Measurements from ENCODE around the gene KRTAP3-2. TPM values are rescaled to one million over a fixed set of nuclear protein-coding genes. Genes with fewer than 3 reads are reported as not detected.

Gene KRTAP3-2
- total RNA-seq, 8 experiments from 2014 or later, result 0.47 to 1.0 TPM; not detected in 6

DNA sequence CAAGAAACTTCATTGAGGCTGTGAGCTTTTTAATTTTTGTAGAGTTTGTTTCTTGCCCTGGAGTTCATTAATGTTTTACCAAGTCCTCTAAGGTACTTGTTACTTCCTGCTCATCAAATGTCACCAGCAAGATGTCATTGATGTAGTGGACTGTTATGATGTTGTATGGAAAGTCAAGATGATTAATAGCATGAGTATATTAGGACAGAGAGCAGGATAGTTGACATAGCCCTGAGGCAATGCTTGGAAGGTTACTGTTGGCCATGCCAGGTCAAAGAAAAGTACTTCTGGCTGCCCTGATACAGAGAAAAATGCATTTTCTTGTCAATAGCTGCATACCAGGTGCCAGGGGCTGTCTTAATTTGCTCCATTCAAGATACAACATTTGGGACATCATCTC is 20.6 kb upstream of the KRTAP3-2 start:
- no peak for ATAC-seq (replicated peaks in 6 of 8)
- H3K4me3 ChIP-seq, result no peak overlapping the region
- no peak overlapping the region for H3K27ac ChIP-seq
- no peaks in the 10 kb centered on the region for H3K4me1 ChIP-seq (replicated peaks in 1 of 2)
- in situ Hi-C loops (cut with MboI; ENCODE audit: low pct_unique_long_range_greater_than_20kb in 2 of 9, low sequenced_read_pairs in 9 of 9, unreplicated experiment in 9 of 9), result no loop called here

DNA sequence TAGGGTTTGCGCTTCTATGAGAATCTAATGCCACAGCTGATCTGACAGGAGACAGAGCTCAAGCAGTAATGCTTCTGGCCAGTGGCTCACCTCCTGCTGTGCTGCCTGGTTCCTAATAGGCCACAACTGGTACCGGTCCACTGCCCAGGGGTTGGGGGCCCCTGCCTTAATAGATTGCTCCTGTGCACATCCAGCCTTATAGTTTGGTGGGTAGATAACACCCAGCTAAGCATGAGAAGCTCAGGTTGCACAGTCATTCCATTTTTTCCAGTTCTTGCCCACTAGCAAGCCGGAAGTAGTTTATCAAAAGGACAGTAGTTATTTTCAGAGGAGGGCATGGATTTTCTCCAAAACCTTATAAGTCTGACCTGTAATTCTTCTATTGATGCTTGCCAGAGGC is 19.7 kb upstream of the KRTAP3-2 start:
- in situ Hi-C loops (cut with MboI; ENCODE audit: low pct_unique_long_range_greater_than_20kb in 2 of 9, low sequenced_read_pairs in 9 of 9, unreplicated experiment in 9 of 9), result no loop called here

DNA sequence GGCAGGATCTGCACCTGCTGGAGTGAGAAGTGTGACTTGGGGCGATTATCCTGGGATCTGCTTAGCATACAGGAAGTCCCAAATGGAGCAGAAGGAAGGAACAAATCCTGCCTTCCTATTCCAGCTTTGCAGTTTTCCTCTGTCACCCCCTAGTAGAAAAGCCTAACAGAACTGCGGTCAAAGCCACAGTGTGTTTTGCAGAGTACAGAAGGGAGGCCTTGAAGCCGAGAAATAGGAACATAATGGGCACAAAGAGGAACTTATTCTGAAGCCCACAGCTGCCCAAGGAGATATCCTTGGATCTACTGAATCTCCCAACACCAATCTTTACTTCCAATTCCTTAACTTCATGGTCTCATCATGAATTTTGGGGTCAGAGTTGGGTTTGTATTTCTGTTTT is 18.8 kb upstream of the KRTAP3-2 start:
- ATAC-seq (replicated peaks in 6 of 8), result no peak
- Histone ChIP-seq H3K27ac (no peak overlapping the region), H3K4me1 (replicated peaks in 1 of 2) (peaks cover 0 to 4% of the 10 kb centered on the region in 2 donors), H3K4me3 (no peak overlapping the region)
- in situ Hi-C loops (cut with MboI; ENCODE audit: low pct_unique_long_range_greater_than_20kb in 2 of 9, low sequenced_read_pairs in 9 of 9, unreplicated experiment in 9 of 9), result no loop called here
- 40 to 100% (median 81%) methylated on average over 1 to 3 of the region's 3 CpGs; no CpG with 5 or more reads in 3 of the 10 experiments for WGBS, 10 experiments

More for the DNA sequence above, 19.7 kb upstream of the KRTAP3-2 start:
- Histone ChIP-seq H3K4me1 (replicated peaks in 1 of 2) (no peaks in the 10 kb centered on the region), H3K4me3 (no peak overlapping the region), H3K27ac (no peak overlapping the region)
- 86 to 100% (median 100%) methylated on average over 1 to 3 of the region's 3 CpGs; no CpG with 5 or more reads in 3 of the 10 experiments for WGBS, 10 experiments
- ATAC-seq (replicated peaks in 6 of 8), result no peak

DNA sequence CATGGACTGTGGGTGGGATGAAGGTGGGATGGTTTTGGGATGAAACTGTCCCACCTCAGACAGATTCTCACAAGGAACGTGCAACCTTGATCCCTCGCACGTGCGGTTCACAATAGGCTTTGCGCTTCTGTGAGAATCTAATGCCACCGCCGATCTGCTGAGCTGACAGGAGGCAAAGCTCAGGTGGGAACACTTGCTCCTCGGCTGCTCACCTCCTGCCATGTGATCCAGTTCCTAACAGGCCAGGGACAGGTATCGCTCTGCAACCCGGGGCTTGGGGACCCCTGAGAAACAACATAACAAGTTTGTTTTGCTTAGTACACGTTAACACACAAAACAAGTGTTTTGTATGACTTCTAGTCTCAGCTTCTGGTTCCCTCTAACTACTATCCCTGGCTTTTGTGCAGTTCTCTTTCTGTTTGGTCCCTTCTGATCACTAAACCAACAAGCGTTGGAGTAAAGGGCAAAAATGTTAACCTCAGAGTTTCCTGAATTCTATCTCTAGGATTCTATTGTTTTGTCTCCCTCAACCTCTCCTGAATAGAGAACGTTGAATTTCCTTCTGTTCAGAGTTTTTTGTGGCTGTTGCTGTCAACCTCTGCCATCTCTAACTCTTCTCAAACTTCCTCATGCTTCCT is 17.0 kb upstream of the KRTAP3-2 start:
- H3K4me1 ChIP-seq (replicated peaks in 1 of 2), result peaks cover 0 to 4% of the 10 kb centered on the region in 2 donors
- no peak overlapping the region for H3K27ac ChIP-seq
- 29 to 88% (median 71%) methylated on average over 1 to 13 of the region's 13 CpGs; no CpG with 5 or more reads in 1 of the 10 experiments for WGBS, 10 experiments
- ATAC-seq (replicated peaks in 6 of 8), result no peak
- in situ Hi-C loops (cut with MboI; ENCODE audit: low pct_unique_long_range_greater_than_20kb in 2 of 9, low sequenced_read_pairs in 9 of 9, unreplicated experiment in 9 of 9), result no loop called here
- H3K4me3 ChIP-seq, result no peak overlapping the region

DNA sequence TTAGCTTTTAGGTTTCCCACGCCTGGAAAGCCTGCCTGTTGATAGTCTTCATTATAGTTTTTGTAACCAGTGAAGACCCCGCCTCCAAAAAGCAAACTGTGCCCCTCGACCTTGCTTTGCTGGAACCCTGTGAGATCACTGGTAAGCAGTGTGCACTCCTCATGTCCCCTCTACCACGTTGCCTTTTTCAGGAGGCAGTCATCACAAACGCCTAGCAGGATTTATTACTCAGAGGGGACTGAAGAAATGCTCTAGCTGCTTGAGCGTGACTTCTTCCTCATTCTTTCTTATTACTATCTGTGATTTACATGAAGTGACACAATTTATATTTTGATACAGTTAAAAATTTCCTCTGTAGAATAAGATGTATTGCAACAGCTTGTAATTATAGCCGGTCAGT is 15.7 kb upstream of the KRTAP3-2 start:
- peaks cover 0 to 4% of the 10 kb centered on the region in 2 donors for H3K4me1 ChIP-seq (replicated peaks in 1 of 2)
- no peak overlapping the region for H3K4me3 ChIP-seq
- H3K27ac ChIP-seq, result no peak overlapping the region
- peak in 4 of 8 experiments; percentile 42 to 67 (median 50) for ATAC-seq (replicated peaks in 6 of 8)
- WGBS, 10 experiments, result 52 to 86% (median 66%) methylated on average over 3 to 7 of the region's 7 CpGs; no CpG with 5 or more reads in 3 of the 10 experiments
- in situ Hi-C loops (cut with MboI; ENCODE audit: low pct_unique_long_range_greater_than_20kb in 2 of 9, low sequenced_read_pairs in 9 of 9, unreplicated experiment in 9 of 9), result no loop called here

DNA sequence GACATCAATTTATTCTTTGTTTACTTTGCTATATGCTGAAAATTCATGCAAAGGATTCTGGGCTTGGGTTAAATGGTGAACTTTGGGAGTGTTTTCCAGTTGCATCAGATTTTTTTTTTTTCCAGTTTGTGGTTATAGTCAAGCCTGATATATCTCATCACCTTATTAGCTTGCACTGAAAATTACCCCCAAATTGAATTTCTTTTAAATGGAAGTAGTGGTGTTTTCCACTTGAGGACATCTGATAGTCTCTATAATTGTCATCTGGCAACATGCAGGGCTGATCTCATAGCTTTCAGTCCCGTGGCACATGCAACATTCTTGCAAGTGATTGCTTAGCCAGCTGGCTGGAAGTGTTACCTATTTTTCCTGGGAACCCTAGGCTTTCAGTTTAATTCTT is 13.9 kb upstream of the KRTAP3-2 start:
- no peak overlapping the region for H3K4me3 ChIP-seq
- ATAC-seq (replicated peaks in 6 of 8), result peak in 6 of 8 experiments; percentile 32 to 91 (median 74)
- H3K27ac ChIP-seq, result no peak overlapping the region
- H3K4me1 ChIP-seq (replicated peaks in 1 of 2), result peaks cover 0 to 4% of the 10 kb centered on the region in 2 donors
- WGBS, 10 experiments, result 0 to 57% (median 29%) methylated on average over 1 of the region's 1 CpG; no CpG with 5 or more reads in 3 of the 10 experiments
- in situ Hi-C loops (cut with MboI; ENCODE audit: low pct_unique_long_range_greater_than_20kb in 2 of 9, low sequenced_read_pairs in 9 of 9, unreplicated experiment in 9 of 9), result no loop called here

DNA sequence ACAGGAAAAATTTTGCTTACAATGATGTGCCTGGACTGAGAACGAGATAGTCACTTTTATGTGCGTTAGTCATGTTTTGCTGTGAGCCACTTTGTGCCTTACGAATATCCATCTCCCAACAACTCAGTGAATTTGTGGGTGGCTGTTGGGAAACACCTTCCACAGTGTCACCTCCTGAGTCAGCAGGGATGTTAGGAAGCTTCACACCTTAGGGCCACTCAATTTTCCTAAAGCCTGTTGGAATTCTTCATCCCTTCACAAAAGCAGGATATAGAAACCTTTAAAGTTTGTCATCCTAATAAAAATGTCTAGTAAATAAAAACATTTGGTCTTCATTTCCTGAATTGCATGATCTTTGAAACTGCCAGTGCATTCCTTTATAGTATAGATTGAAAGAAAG is 13.5 kb upstream of the KRTAP3-2 start:
- no peak for ATAC-seq (replicated peaks in 6 of 8)
- in situ Hi-C loops (cut with MboI; ENCODE audit: low pct_unique_long_range_greater_than_20kb in 2 of 9, low sequenced_read_pairs in 9 of 9, unreplicated experiment in 9 of 9), result no loop called here
- H3K4me1 ChIP-seq (replicated peaks in 1 of 2), result peaks cover 0 to 4% of the 10 kb centered on the region in 2 donors
- 7 to 90% (median 30%) methylated on average over 3 of the region's 3 CpGs; no CpG with 5 or more reads in 3 of the 10 experiments for WGBS, 10 experiments
- H3K27ac ChIP-seq, result no peak overlapping the region
- no peak overlapping the region for H3K4me3 ChIP-seq

DNA sequence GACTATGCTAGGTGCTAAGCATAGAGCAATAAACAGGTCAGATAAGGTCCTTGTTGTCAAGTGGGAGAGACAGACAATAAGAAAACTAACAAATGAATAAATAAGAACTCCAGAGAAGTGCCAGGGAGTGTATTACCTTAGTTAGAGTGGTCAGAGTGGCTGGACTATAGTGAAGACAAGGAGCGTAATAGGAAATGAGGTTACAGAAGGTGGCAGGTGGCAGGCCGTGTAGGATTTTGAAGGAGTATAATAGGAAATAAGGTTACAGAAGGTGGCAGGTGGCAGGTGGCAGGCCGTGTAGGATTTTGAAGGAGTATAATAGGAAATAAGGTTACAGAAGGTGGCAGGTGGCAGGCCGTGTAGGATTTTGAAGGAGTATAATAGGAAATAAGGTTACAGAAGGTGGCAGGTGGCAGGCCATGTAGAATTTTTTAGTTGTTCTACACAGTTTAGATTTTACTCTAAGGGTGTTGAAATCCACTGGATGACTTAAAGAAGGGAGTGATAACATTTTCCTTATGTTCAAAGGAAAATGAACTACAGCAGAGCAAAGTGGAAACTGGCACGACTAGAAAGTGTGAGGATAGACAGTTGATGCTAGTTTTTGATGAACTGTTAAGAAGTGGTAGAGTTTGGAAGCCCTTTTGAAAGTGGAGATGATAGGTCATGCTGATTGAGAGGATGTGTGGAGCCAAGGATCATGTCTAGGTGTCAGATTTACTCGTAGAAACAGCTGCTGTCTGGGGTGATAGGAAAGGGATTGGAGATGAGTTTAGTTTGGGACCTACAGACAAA is 12.8 kb upstream of the KRTAP3-2 start:
- 8 to 88% (median 83%) methylated on average over 1 to 5 of the region's 6 CpGs; no CpG with 5 or more reads in 1 of the 10 experiments for WGBS, 10 experiments
- H3K27ac ChIP-seq, result no peak overlapping the region
- ATAC-seq (replicated peaks in 6 of 8), result no peak
- in situ Hi-C loops (cut with MboI; ENCODE audit: low pct_unique_long_range_greater_than_20kb in 2 of 9, low sequenced_read_pairs in 9 of 9, unreplicated experiment in 9 of 9), result no loop called here
- no peak overlapping the region for H3K4me3 ChIP-seq
- H3K4me1 ChIP-seq (replicated peaks in 1 of 2), result peaks cover 0 to 4% of the 10 kb centered on the region in 2 donors

DNA sequence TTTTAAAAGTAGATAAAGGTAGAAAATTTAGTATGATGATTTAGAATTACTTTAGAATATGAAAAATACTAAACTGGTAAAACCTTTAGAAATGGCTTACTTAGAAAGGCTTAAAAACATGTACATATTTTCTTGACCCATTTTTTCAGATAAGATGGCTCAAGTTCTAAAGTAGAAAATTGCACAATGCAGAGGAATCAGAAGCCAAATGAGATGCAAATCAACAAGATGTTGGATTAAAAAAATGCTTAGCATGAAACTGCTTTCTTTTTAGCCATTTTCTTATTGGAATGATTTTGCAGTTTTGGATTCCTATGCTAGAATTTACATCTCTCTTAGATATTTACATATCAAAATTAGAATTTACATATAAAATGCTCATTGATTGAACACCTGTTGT is 10.7 kb upstream of the KRTAP3-2 start:
- no peak overlapping the region for H3K27ac ChIP-seq

DNA sequence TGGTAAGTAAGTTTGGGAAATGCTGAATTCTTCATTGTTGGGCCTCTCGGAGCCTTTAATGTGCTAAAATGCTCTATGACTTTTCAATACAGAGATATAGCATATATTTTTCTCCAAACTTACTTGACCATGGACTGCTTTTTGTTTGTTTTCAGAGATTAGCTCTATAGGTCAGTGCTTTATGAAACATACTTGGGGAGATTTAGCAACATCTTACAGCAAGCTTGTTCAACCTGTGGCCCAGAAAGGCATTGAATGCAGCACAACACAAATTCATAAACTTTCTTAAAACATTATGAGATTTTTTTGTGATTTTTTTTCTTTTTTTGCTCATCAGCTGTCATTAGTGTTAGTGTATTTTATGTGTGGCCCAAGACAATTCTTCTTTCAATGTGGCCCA is 10.2 kb upstream of the KRTAP3-2 start:
- Histone ChIP-seq H3K4me3 (no peak overlapping the region), H3K4me1 (replicated peaks in 1 of 2) (peaks cover 0 to 6% of the 10 kb centered on the region in 2 donors), H3K27ac (no peak overlapping the region)
- in situ Hi-C loops (cut with MboI; ENCODE audit: low pct_unique_long_range_greater_than_20kb in 2 of 9, low sequenced_read_pairs in 9 of 9, unreplicated experiment in 9 of 9), result no loop called here
- WGBS, 10 experiments, result 22 to 100% (median 86%) methylated on average over 1 of the region's 1 CpG; no CpG with 5 or more reads in 2 of the 10 experiments
- no peak for ATAC-seq (replicated peaks in 6 of 8)

More for the DNA sequence above, 10.7 kb upstream of the KRTAP3-2 start:
- ATAC-seq (replicated peaks in 6 of 8), result no peak
- Histone ChIP-seq H3K4me3 (no peak overlapping the region), H3K4me1 (replicated peaks in 1 of 2) (peaks cover 0 to 6% of the 10 kb centered on the region in 2 donors)
- in situ Hi-C loops (cut with MboI; ENCODE audit: low pct_unique_long_range_greater_than_20kb in 2 of 9, low sequenced_read_pairs in 9 of 9, unreplicated experiment in 9 of 9), result no loop called here

DNA sequence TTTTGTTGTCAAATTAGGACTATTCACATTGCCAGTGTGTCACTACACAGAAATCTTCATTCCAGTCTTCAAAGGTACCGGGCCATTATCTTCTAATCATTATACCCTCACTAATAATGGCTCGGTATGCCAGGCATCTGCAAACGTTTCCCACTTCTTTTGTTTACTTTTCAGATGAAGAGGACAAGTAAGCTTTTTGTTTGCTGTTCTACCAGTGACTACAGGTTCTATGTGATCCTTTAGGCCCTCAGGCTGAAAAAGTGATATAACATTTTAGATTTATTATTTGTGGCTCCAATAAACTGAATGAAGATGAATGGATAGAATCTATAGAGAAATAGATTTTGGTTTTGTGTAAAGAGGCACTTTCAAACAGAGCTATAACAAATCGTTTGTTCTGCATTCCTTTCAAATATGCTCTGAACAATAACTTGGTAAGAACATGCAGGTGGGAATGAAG is 9.6 kb upstream of the KRTAP3-2 start:
- Histone ChIP-seq H3K4me1 (replicated peaks in 1 of 2) (peaks cover 0 to 6% of the 10 kb centered on the region in 2 donors), H3K27ac (no peak overlapping the region), H3K4me3 (no peak overlapping the region)
- WGBS, 10 experiments, result 13 to 80% (median 52%) methylated on average over 2 to 4 of the region's 4 CpGs; no CpG with 5 or more reads in 1 of the 10 experiments
- ATAC-seq (replicated peaks in 6 of 8), result peak in 1 of 8 experiments; percentile 18
- in situ Hi-C loops (cut with MboI; ENCODE audit: low pct_unique_long_range_greater_than_20kb in 2 of 9, low sequenced_read_pairs in 9 of 9, unreplicated experiment in 9 of 9), result no loop called here

DNA sequence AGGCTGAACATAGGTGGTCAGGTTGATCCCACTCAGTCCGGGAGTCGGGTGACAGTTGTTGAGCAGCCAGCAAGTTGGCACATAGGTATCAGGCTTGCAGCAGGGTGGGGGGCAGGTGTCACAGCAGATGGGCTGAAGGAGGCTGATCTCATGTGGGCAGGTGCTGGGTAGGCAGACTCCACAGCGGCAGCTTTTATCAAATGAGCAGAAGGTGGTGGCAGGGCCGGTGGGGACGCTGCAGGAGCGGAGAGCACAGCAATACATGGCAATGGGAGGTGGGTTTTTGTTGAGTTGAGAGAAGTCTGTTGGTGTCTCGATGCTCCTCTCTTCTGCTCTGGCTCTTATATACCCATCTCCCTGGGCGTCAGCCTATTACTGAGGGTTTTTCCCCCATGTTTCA is 9.1 kb upstream of the KRTAP3-2 start, which contains the start of gene KRTAP3-1:
KRTAP3-1 (minus strand) TSS at position 318 of the 400 bp plus-strand sequence; CDS start at position 264, 54 bp downstream.
- H3K4me1 ChIP-seq (replicated peaks in 1 of 2), result peaks cover 0 to 3% of the 10 kb centered on the region in 2 donors
- 40 to 100% (median 83%) methylated on average over 1 to 5 of the region's 8 CpGs; no CpG with 5 or more reads in 3 of the 10 experiments for WGBS, 10 experiments
- H3K4me3 ChIP-seq, result no peak within 1 kb of the TSS
- no peak within 1 kb of the TSS for H3K27ac ChIP-seq
- no peak for ATAC-seq (replicated peaks in 6 of 8)
- in situ Hi-C loops (cut with MboI; ENCODE audit: low pct_unique_long_range_greater_than_20kb in 2 of 9, low sequenced_read_pairs in 9 of 9, unreplicated experiment in 9 of 9), result no loop called here

DNA sequence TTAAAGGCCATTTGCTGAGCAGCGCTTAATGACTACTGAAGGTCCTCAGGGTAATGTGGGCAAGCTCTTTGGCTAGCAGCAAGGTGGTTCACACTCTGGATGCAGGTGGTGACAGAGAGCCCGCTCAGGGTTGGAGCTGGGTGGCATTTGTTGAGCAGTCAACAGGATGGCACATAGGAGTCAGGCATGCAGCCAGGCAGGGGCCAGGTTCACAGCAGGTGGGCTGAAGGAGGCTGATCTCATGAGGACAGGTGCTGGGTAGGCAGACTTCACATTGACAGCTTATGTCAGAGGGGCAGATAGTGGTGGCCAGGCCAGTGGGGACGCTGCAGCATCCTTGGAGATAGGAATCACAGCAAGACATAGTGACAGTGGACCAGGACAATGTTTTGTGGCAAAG is 4.7 kb upstream of the KRTAP3-2 start:
- H3K27ac ChIP-seq, result no peak overlapping the region
- WGBS, 10 experiments, result 80 to 100% (median 98%) methylated on average over 1 to 3 of the region's 3 CpGs; no CpG with 5 or more reads in 4 of the 10 experiments
- H3K4me1 ChIP-seq (replicated peaks in 1 of 2), result peaks cover 0 to 2% of the 10 kb centered on the region in 2 donors
- no peak for ATAC-seq (replicated peaks in 6 of 8)
- in situ Hi-C loops (cut with MboI; ENCODE audit: low pct_unique_long_range_greater_than_20kb in 2 of 9, low sequenced_read_pairs in 9 of 9, unreplicated experiment in 9 of 9), result no loop called here
- H3K4me3 ChIP-seq, result no peak overlapping the region
